ENCODE data around the gene TOR1AIP1. TPM values are rescaled to one million over a fixed set of nuclear protein-coding genes. Genes with fewer than 3 reads are reported as not detected.
A peak's percentile ranks its signal among the peaks of the same experiment; 100 is the strongest.

TOR1AIP1 gene
- total RNA-seq, 2 donors from 2014 or later = 60.9 to 63.9 TPM

GRCh38 chr1:179876300-179876715, 5.8 kb upstream of the TOR1AIP1 start:
- intact Hi-C loops (cut with DNase I) = no loop called here
- no peak for DNase-seq (ENCODE audit: low spot score)

GRCh38 chr1:179877586-179878265, 4.4 kb upstream of the TOR1AIP1 start, which contains the start of gene TOR1AIP2:
TSS of gene TOR1AIP2 (minus strand) at chr1:179877803. CDS start at chr1:179852665, 25,138 bp downstream.
- intact Hi-C loops (cut with DNase I) = no loop called here
- DNase-seq (ENCODE audit: low spot score) = peak; percentile 97

GRCh38 chr1:179879797-179880196, 2.3 kb upstream of the TOR1AIP1 start:
- intact Hi-C loops (cut with DNase I) = loop anchor here in 1 of 2 donors (10.0 kb wide), 1 partner anchor 75 kb away; the partner anchor contains the start of gene CEP350
- DNase-seq (ENCODE audit: low spot score) = no peak

- intact Hi-C loops (cut with DNase I) = loop anchor here in 1 of 2 donors (10.0 kb wide), 1 partner anchor 73 kb away; the partner anchor contains the start of gene CEP350
- DNase-seq (ENCODE audit: low spot score) = no peak
Measured at GRCh38 chr1:179881642-179882252, 338 bp upstream of the TOR1AIP1 start.

- intact Hi-C loops (cut with DNase I) = loop anchor here in 1 of 2 donors (10.0 kb wide), 1 partner anchor 72 kb away; the partner anchor contains the start of gene CEP350
- DNase-seq (ENCODE audit: low spot score) = no peak
Measured at GRCh38 chr1:179883040-179883744, 1.1 kb downstream of the TOR1AIP1 start.

GRCh38 chr1:179883745-179884138, 1.7 kb downstream of the TOR1AIP1 start:
- DNase-seq (ENCODE audit: low spot score) = no peak
- intact Hi-C loops (cut with DNase I) = loop anchor here in 1 of 2 donors (10.0 kb wide), 1 partner anchor 71 kb away; the partner anchor contains the start of gene CEP350

GRCh38 chr1:179888071-179888470, 6.0 kb downstream of the TOR1AIP1 start:
- DNase-seq (ENCODE audit: low spot score) = no peak
- intact Hi-C loops (cut with DNase I) = loop anchor here in 1 of 2 donors (10.0 kb wide), 1 partner anchor 67 kb away; the partner anchor contains the start of gene CEP350

- intact Hi-C loops (cut with DNase I) = loop anchor here in 1 of 2 donors (10.0 kb wide), 1 partner anchor 65 kb away; the partner anchor contains the start of gene CEP350
Measured at GRCh38 chr1:179889589-179889988, 7.5 kb downstream of the TOR1AIP1 start.

GRCh38 chr1:179910934-179911333, 28.8 kb downstream of the TOR1AIP1 start:
- intact Hi-C loops (cut with DNase I) = no loop called here

More at GRCh38 chr1:179889589-179889988, 7.5 kb downstream of the TOR1AIP1 start:
- DNase-seq (ENCODE audit: low spot score) = no peak

GRCh38 chr1:179911812-179912211, 29.7 kb downstream of the TOR1AIP1 start:
- no peak for DNase-seq (ENCODE audit: low spot score)
- intact Hi-C loops (cut with DNase I) = no loop called here

More at GRCh38 chr1:179910934-179911333, 28.8 kb downstream of the TOR1AIP1 start:
- DNase-seq (ENCODE audit: low spot score) = no peak

GRCh38 chr1:179917601-179918429, 35.7 kb downstream of the TOR1AIP1 start:
- intact Hi-C loops (cut with DNase I) = no loop called here
- DNase-seq (ENCODE audit: low spot score) = no peak

- DNase-seq (ENCODE audit: low spot score) = no peak
- intact Hi-C loops (cut with DNase I) = no loop called here
Measured at GRCh38 chr1:179921472-179921871, 39.4 kb downstream of the TOR1AIP1 start.

GRCh38 chr1:179921981-179922872, 40.1 kb downstream of the TOR1AIP1 start:
- intact Hi-C loops (cut with DNase I) = no loop called here
- DNase-seq (ENCODE audit: low spot score) = no peak

GRCh38 chr1:179923029-179923428, 40.9 kb downstream of the TOR1AIP1 start:
- intact Hi-C loops (cut with DNase I) = no loop called here

GRCh38 chr1:179924268-179924667, 42.2 kb downstream of the TOR1AIP1 start:
- no peak for DNase-seq (ENCODE audit: low spot score)
- intact Hi-C loops (cut with DNase I) = no loop called here

More at GRCh38 chr1:179923029-179923428, 40.9 kb downstream of the TOR1AIP1 start:
- DNase-seq (ENCODE audit: low spot score) = no peak

GRCh38 chr1:179925302-179925701, 43.2 kb downstream of the TOR1AIP1 start:
- intact Hi-C loops (cut with DNase I) = no loop called here

GRCh38 chr1:179925922-179926849, 44.1 kb downstream of the TOR1AIP1 start:
- no peak for DNase-seq (ENCODE audit: low spot score)
- intact Hi-C loops (cut with DNase I) = no loop called here

More at GRCh38 chr1:179925302-179925701, 43.2 kb downstream of the TOR1AIP1 start:
- DNase-seq (ENCODE audit: low spot score) = no peak
